DLD1 (cell line): Measurements from ENCODE around the gene SHQ1.
"Not testable (repeated sequence)": the region's sequence is repeated elsewhere in the genome, so short reads cannot be mapped to it uniquely, and the experiment has no call there.

Source experiments
- in situ Hi-C: cut with HindIII; loops from 2 replicates; pipeline ENCODE4 v1.10.0; 2017; ENCODE audit warnings: low sequenced_read_pairs

Gene SHQ1

GRCh38 chr3:72754582-72754981 lies 93.7 kb downstream of the SHQ1 start:
- in situ Hi-C loops: no loop called here

- in situ Hi-C loops: no loop called here
Measured at GRCh38 chr3:72753495-72753894, 94.8 kb downstream of the SHQ1 start.

GRCh38 chr3:72750405-72750965 lies 97.8 kb downstream of the SHQ1 start:
- in situ Hi-C loops: no loop called here

GRCh38 chr3:72748659-72749058 lies 99.6 kb downstream of the SHQ1 start:
- in situ Hi-C loops: no loop called here

- in situ Hi-C loops: no loop called here
Measured at GRCh38 chr3:72746430-72747411, 101.5 kb downstream of the SHQ1 start.

- in situ Hi-C loops: no loop called here
Measured at GRCh38 chr3:72745146-72745999, 102.9 kb downstream of the SHQ1 start.

GRCh38 chr3:72744330-72744729 lies 103.9 kb downstream of the SHQ1 start:
- in situ Hi-C loops: no loop called here

- in situ Hi-C loops: loop anchor here (5.0 kb wide), 1 partner anchor 57 kb away; no protein-coding TSS in a partner anchor
Measured at GRCh38 chr3:72739531-72740466, 108.4 kb downstream of the SHQ1 start.

GRCh38 chr3:72738752-72739530 lies 109.3 kb downstream of the SHQ1 start:
- in situ Hi-C loops: loop anchor here (5.0 kb wide), 1 partner anchor 57 kb away; no protein-coding TSS in a partner anchor

- in situ Hi-C loops: loop anchor here (5.0 kb wide), 1 partner anchor 53 kb away; no protein-coding TSS in a partner anchor
Measured at GRCh38 chr3:72735072-72735471, 113.2 kb downstream of the SHQ1 start.

GRCh38 chr3:72733676-72734075 lies 114.6 kb downstream of the SHQ1 start:
- in situ Hi-C loops: no loop called here

GRCh38 chr3:72732666-72733345 lies 115.4 kb downstream of the SHQ1 start:
- in situ Hi-C loops: not testable (repeated sequence)

GRCh38 chr3:72728958-72729467 lies 119.2 kb downstream of the SHQ1 start:
- in situ Hi-C loops: no loop called here

GRCh38 chr3:72728329-72728889 lies 119.8 kb downstream of the SHQ1 start:
- in situ Hi-C loops: no loop called here

GRCh38 chr3:72727726-72728125 lies 120.5 kb downstream of the SHQ1 start:
- in situ Hi-C loops: no loop called here

GRCh38 chr3:72727172-72727571 lies 121.1 kb downstream of the SHQ1 start:
- in situ Hi-C loops: no loop called here

- in situ Hi-C loops: no loop called here
Measured at GRCh38 chr3:72725229-72725628, 123.0 kb downstream of the SHQ1 start.

GRCh38 chr3:72724070-72724469 lies 124.2 kb downstream of the SHQ1 start:
- in situ Hi-C loops: no loop called here
